ENCODE data around the gene EFCAB10.
A peak's percentile ranks its signal among the peaks of the same experiment; 100 is the strongest.
"Not testable (repeated sequence)": the region's sequence is repeated elsewhere in the genome, so short reads cannot be mapped to it uniquely, and the experiment has no call there.

Gene EFCAB10

GRCh38 chr7:105581066-105581811, at the start of gene EFCAB10:
TSS of gene EFCAB10 (minus strand) at chr7:105581493. CDS start at chr7:105581463, 30 bp downstream.
- peak; percentile 67 for DNase-seq

- DNase-seq, result no peak
These were observed 44.7 kb upstream of the EFCAB10 start for GRCh38 chr7:105625986-105626385.

GRCh38 chr7:105623906-105624305, 42.6 kb upstream of the EFCAB10 start:
- no peak for DNase-seq

GRCh38 chr7:105623378-105623777, 42.1 kb upstream of the EFCAB10 start:
- no peak for DNase-seq

DNA sequence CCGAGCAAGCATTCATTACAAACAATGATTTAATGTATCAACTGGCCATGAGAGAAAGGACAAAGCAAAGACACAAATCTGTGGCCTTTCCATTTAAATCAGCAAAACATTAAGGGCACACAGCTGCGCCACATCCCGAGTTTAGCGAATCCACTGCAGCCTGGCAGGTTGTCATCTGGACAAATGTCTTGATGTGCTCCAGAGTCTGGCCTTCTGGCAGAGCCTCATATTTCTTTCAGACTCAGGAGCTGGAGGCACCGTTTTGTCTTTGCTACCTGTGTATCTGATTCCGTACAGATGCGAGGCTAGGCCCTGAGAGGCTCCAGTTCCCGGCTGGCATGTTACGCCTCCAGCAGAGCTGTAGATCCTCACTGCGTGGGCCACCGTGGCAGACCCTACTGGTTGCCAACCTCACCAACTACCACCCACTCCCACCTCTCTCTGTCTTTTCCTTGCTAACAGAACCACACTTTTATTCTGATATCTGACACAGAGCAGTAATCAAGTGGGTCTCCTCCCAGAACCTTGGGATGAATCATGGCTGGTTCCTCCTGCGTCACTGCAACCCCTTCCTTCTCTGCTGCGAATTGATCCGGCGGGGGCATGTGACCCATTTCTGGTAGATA, 40.9 kb upstream of the EFCAB10 start:
- DNase-seq, result no peak

GRCh38 chr7:105621617-105622016, 40.3 kb upstream of the EFCAB10 start:
- DNase-seq, result no peak

- DNase-seq, result no peak
These were observed 39.9 kb upstream of the EFCAB10 start for GRCh38 chr7:105621176-105621575.

- DNase-seq, result no peak
These were observed 38.3 kb upstream of the EFCAB10 start for GRCh38 chr7:105619590-105619989.

DNA sequence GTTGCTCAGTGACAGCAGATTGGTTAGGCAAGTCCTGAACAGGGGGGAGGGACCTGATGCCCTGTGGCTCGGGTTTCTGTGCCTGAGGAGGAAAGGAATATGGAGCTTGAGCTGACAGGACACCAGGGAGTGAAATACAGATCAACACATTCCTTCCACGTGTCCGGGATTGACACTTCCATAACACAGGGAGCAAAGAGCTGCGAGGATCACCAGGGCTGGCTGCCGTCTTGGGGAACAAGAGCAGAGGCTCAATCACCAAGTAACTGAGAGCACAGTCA, 36.7 kb upstream of the EFCAB10 start:
- DNase-seq, result no peak

- no peak for DNase-seq
These were observed 36.2 kb upstream of the EFCAB10 start for GRCh38 chr7:105617280-105618015.

DNA sequence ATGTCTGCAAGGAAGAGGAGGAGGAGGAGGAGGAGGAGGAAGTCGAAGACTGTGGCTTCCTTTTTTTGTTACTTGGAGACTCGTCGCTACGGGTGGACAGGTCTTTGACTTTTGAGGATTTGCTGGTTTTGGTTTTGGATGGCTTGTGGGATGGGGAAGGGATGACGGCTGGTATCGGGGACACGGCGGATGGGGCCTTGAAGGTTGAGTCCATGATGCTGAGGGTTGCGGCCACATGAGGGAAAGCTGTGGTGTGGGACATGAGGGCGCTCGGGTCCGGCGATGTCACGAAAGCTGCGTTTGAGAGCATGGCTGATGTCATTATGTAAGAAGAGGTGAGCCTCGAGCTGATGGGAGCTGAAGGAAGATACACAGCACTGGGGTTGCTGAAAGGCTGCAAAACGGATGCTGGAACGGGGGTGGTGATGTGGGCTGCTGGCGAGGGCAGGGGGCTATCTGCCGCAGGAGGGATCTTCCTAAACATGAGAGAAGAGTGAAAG, 33.1 kb upstream of the EFCAB10 start:
- no peak for DNase-seq

DNA sequence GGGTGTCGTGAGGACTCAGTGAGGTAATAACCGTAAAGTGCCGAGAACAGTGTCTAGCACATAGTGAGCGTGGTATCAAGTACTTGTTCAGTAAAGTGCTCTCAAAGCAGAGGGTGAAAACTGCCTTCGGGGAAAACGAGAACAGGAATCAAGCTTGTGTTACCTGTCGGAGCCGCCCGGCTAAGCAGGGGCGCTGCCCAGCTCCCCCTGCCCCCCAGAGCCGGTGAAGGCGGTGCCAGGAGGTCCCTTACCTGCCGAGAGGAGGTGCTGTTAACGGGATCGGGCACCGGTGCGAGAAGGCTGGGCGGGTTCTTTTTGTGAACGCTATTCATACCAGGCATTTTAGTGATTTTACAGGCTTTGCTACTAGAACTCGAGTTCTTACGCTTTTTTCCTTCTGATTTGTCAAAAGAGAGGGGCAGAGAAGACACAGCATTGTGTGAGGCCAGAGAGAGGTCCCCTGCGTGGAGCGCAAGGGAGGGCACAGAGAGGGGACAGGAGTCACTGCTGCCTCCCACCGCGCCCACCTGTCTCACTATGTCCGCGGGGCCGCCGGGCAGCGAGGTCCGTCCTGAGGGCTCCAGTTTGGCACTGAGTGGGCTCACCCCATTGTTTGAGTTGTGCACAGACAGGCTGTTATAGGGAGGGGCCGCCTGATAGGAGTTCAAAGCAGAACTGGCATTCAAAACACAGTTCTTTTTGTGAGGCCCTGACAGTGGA, 32.5 kb upstream of the EFCAB10 start:
- no peak for DNase-seq

DNA sequence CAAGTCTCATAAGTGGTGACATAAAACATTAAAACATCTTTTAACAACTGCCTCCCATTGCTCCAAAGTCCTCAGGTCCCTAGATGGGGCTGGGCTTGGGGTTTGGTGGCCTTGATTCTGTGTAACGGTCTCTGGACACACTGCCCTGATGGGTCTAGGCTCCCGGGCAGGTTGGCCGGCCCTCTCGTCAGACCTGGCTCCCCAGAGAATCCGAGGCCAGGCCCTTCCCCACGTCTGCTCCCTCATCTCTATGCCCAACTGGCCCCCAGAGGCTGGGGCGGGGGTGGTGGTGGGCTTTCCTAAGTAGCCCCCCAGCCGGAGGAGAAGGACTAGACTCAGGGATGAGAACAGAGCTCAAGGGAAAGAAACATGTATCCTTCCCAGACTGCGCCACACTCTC, 31.5 kb upstream of the EFCAB10 start:
- DNase-seq, result no peak

DNA sequence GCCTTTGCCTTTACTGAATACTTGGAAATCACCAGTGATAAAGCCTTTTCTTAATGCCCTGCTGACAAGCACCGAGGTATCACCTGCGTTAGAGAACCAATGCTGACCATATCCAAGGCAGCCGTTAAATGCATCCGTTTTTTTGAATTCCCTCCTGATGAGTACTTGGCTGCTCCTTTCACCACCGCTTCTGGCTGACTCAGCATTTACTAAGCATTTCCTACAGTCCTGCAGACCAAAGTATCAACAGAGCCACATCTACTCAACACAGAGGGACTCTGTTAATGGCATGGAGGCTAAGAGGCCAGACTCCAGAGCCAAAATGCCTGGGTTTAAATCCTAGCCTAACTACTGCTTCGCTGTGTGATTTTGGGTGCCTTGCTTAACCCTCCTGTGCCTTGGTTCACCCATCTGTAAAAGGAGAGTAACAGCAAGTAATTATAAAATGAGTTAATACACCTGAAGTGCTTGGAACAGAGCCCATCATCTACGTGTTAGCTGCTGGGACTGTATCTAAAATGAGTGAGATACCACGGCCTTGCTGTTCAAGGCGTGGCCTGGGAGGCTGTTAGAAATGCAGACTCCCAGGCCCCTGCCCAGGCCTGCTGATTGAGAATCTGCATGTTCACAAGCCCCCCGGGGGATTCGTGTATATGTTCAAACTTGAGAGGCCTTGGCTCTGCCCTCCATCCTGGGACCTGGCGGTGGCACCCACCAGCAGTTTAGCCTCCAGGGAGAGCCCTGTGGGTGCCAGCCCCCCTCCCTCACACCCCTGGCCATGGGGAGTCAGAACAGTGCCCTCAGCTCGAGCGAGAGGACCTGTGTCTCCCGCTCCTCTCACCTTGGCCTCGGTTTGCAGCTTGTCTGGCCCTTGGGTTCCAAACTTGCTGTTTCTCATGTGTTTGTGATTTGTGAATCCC, 30.8 kb upstream of the EFCAB10 start:
- no peak for DNase-seq

GRCh38 chr7:105610165-105610930, 29.1 kb upstream of the EFCAB10 start:
- no peak for DNase-seq

- DNase-seq, result no peak
These were observed 21.3 kb upstream of the EFCAB10 start for GRCh38 chr7:105602325-105603305.

DNA sequence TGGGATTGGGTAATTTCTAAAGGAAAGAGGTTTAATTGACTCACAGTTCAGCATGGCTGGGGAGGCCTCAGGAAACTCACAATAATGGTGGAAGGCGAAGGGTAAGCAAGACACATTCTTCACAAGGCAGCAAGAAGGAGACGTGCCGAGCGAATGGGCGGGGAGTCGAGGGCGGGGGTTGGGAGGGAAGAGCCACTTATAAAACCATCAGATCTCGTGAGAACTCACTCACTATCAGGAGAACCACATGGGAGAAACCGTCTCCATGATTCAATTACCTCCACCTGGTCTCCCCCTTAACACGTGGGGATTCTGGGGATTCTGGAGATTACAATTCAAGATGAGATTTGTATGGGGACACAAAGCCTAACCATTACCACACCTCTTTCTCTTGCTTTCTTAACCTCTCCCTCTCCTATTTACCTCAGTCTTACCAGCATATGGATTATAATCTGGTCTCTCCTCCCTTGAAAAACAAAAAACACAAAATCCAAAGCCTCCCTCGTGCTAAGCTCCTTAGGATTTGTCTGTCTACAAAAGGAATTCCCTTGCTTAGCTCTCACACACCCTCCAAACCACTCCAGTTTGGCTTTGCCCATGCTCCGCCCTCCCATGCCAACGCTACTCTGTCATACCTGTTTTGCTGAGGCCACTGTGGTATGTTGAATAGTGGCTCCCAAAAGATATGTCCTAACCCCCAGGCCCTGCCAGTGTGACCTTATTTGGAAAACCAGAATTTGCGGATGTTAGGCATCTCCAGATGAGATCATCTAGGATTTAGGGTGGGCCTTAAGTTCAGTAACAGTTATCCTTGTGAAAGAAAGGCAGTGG, 19.6 kb upstream of the EFCAB10 start:
- DNase-seq, result no peak

- DNase-seq, result no peak
These were observed 18.3 kb upstream of the EFCAB10 start for GRCh38 chr7:105599551-105599950.

GRCh38 chr7:105599080-105599479, 17.8 kb upstream of the EFCAB10 start:
- not testable (repeated sequence) for DNase-seq
